H1 (cell line): ENCODE data around the gene ADGRL2. TPM values are rescaled to one million over a fixed set of nuclear protein-coding genes. Genes with fewer than 3 reads are reported as not detected.

Experiments
- CTCF ChIA-PET: fragments of 300-600 bp; sonication (Branson Sonifier 250); formaldehyde crosslinking; loops from one replicate; lab custom pipeline; 2021; ENCODE audit not compliant: partially characterized antibody; lab: Charles Lee
- POLR2A ChIA-PET: fragments of 300-600 bp; sonication (Branson Sonifier 250); formaldehyde crosslinking; loops from one replicate; lab custom pipeline; 2021; ENCODE audit warnings: inconsistent platforms; ENCODE audit not compliant: partially characterized antibody; lab: Charles Lee
- DNase-seq, 2 experiments: peaks; one replicate each; pipeline versions ENCODE4 v3.0.0 to v3.0.0-alpha.2; 2010 to 2022; ENCODE audit warnings: low spot score in 2 of 2, low read depth in 1 of 2, mixed read lengths in 1 of 2
- FAIRE-seq: peaks from 2 replicates; lab custom pipeline; 2011; peaks lifted over from hg19 to GRCh38; lab: Jason Lieb, UNC
- H2AFZ ChIP-seq: 2 replicates; pipeline ENCODE4 v1.8.1; 2012; ENCODE audit warnings: low read length, inconsistent platforms
- H2AK5ac ChIP-seq: 2 replicates; pipeline ENCODE4 v1.6.1; 2013; ENCODE audit warnings: low read depth, low read length
- H2BK120ac ChIP-seq: replicated peaks from 2 replicates; pipeline ENCODE3; 2013; ENCODE audit warnings: low read depth, low read length, inconsistent platforms
- H2BK12ac ChIP-seq: 2 replicates; pipeline ENCODE4 v1.6.1; 2013; ENCODE audit warnings: low read depth, low read length
- H2BK15ac ChIP-seq: 2 replicates; pipeline ENCODE4 v1.6.1; 2013; ENCODE audit warnings: low read length
- H2BK20ac ChIP-seq: 2 replicates; pipeline ENCODE4 v1.6.1; 2013; ENCODE audit warnings: low read length
- H2BK5ac ChIP-seq: 2 replicates; pipeline ENCODE4 v1.6.1; 2013; ENCODE audit warnings: low read depth, low read length
- H3K14ac ChIP-seq: 2 replicates; pipeline ENCODE4 v1.6.1; 2013; ENCODE audit warnings: inconsistent platforms; ENCODE audit not compliant: insufficient read length
- H3K18ac ChIP-seq: 2 replicates; pipeline ENCODE4 v1.6.1; 2013; ENCODE audit warnings: low read length; ENCODE audit errors: extremely low read depth
- H3K23ac ChIP-seq: 2 replicates; pipeline ENCODE4 v1.6.1; 2013; ENCODE audit warnings: inconsistent platforms; ENCODE audit not compliant: insufficient read length
- H3K23me2 ChIP-seq: 2 replicates; pipeline ENCODE4 v1.6.1; 2013; ENCODE audit warnings: low read depth, low read length
- H3K27ac ChIP-seq: 2 replicates; pipeline ENCODE4 v1.6.1; 2011; ENCODE audit warnings: low read depth, low read length, inconsistent platforms
- H3K27me3 ChIP-seq, 4 experiments: replicated peaks in 1 of 4; 1 replicate in 1 of 4; 2 replicates in 3 of 4; pipeline versions ENCODE4 v1.6.1 to v1.8.1; 2011 to 2013; ENCODE audit warnings: low read length in 3 of 4, mild to moderate bottlenecking in 3 of 4, inconsistent platforms in 2 of 4, mixed read lengths in 2 of 4, moderate library complexity in 1 of 4; ENCODE audit not compliant: control insufficient read depth in 3 of 4, insufficient read depth in 3 of 4; ENCODE audit errors: extremely low read depth in 1 of 4
- H3K36me3 ChIP-seq, 4 experiments: 2 replicates each; pipeline versions ENCODE4 v1.6.1 to v1.8.1; 2011 to 2013; ENCODE audit warnings: mild to moderate bottlenecking in 4 of 4, low read length in 3 of 4, moderate library complexity in 2 of 4, control low read depth in 1 of 4, inconsistent platforms in 1 of 4; ENCODE audit not compliant: insufficient read depth in 4 of 4, control insufficient read depth in 2 of 4
- H3K4ac ChIP-seq: replicated peaks from 2 replicates; pipeline ENCODE3; 2013; ENCODE audit warnings: low read length, low read depth, mixed read lengths, inconsistent platforms; ENCODE audit not compliant: insufficient read length
- H3K4me1 ChIP-seq, 4 experiments: replicated peaks in 1 of 4; 1 replicate in 1 of 4; 2 replicates in 3 of 4; pipeline versions ENCODE4 v1.6.1 to v1.8.1; 2011 to 2013; ENCODE audit warnings: low read length in 3 of 4, inconsistent platforms in 2 of 4, mixed read lengths in 1 of 4; ENCODE audit not compliant: insufficient read depth in 4 of 4, control insufficient read depth in 3 of 4
- H3K4me2 ChIP-seq, 2 experiments: 2 replicates each; pipeline versions ENCODE4 v1.6.1 to v1.8.1; 2011 to 2013; ENCODE audit warnings: low read depth in 2 of 2, low read length in 2 of 2, control low read depth in 1 of 2, inconsistent platforms in 1 of 2, mild to moderate bottlenecking in 1 of 2; ENCODE audit not compliant: insufficient read depth in 1 of 2
- H3K4me3 ChIP-seq, 4 experiments: fragments of 200-600, 300-600 bp in 1 of 4; sonication (generic), shearing (Covaris generic), sonication (Bioruptor Twin) in 1 of 4; 2 replicates each; pipeline versions ENCODE4 v1.5.1 to v1.8.1; 2011 to 2016; ENCODE audit warnings: low read length in 4 of 4, low read depth in 3 of 4, control low read depth in 2 of 4, inconsistent platforms in 2 of 4, mild to moderate bottlenecking in 2 of 4, mixed read lengths in 1 of 4, moderate library complexity in 1 of 4; ENCODE audit not compliant: insufficient read depth in 2 of 4; ENCODE audit errors: extremely low read depth in 1 of 4
- H3K56ac ChIP-seq: replicated peaks from 2 replicates; pipeline ENCODE3; 2013; ENCODE audit warnings: low read depth, mild to moderate bottlenecking, mixed read lengths, low read length, inconsistent platforms; ENCODE audit not compliant: insufficient read length
- H3K79me1 ChIP-seq: 2 replicates; pipeline ENCODE4 v1.6.1; 2013; ENCODE audit warnings: low read depth, low read length, control low read depth
- H3K79me2 ChIP-seq, 2 experiments: 2 replicates each; pipeline versions ENCODE4 v1.6.1 to v1.8.1; 2012 to 2013; ENCODE audit warnings: low read length in 2 of 2, mild to moderate bottlenecking in 2 of 2, inconsistent platforms in 1 of 2; ENCODE audit not compliant: insufficient read depth in 2 of 2, control insufficient read depth in 1 of 2
- H3K9ac ChIP-seq, 4 experiments: replicated peaks in 1 of 4; 1 replicate in 1 of 4; 2 replicates in 3 of 4; pipeline versions ENCODE4 v1.6.1 to v1.8.1; 2011 to 2013; ENCODE audit warnings: low read depth in 3 of 4, low read length in 3 of 4, control low read depth in 2 of 4, mild to moderate bottlenecking in 2 of 4, moderate library complexity in 2 of 4, inconsistent platforms in 1 of 4; ENCODE audit errors: extremely low read depth in 1 of 4
- H3K9me3 ChIP-seq, 2 experiments: 2 replicates each; pipeline versions ENCODE4 v1.6.1 to v1.8.1; 2012 to 2013; ENCODE audit warnings: mild to moderate bottlenecking in 2 of 2, moderate library complexity in 2 of 2, control low read depth in 1 of 2, inconsistent platforms in 1 of 2, low read depth in 1 of 2, low read length in 1 of 2, mixed read lengths in 1 of 2; ENCODE audit not compliant: insufficient read depth in 2 of 2
- H4K20me1 ChIP-seq, 2 experiments: replicated peaks in 1 of 2; 2 replicates each; pipeline versions ENCODE3 to v1.8.1; 2011 to 2013; ENCODE audit warnings: inconsistent platforms in 2 of 2, low read length in 2 of 2, mild to moderate bottlenecking in 1 of 2; ENCODE audit not compliant: insufficient read depth in 2 of 2, control insufficient read depth in 1 of 2
- H4K5ac ChIP-seq: 2 replicates; pipeline ENCODE4 v1.6.1; 2013; ENCODE audit warnings: low read length, low read depth, mixed read lengths, inconsistent platforms; ENCODE audit not compliant: insufficient read length
- H4K8ac ChIP-seq: 2 replicates; pipeline ENCODE4 v1.8.0; 2013; ENCODE audit warnings: mild to moderate bottlenecking, moderate library complexity, low read length, inconsistent platforms; ENCODE audit not compliant: insufficient read depth; ENCODE audit errors: extremely low read depth
- H4K91ac ChIP-seq: replicated peaks from 2 replicates; pipeline ENCODE3; 2013; ENCODE audit warnings: low read length, mixed read lengths, inconsistent platforms; ENCODE audit not compliant: insufficient read length
- EP300 ChIP-seq, 2 experiments: IDR thresholded peaks; 1 replicate in 1 of 2; 2 replicates in 1 of 2; pipeline ENCODE4 v1.6.1; 2011 to 2012; ENCODE audit warnings: low read depth in 2 of 2, low read length in 2 of 2, mild to moderate bottlenecking in 2 of 2, borderline replicate concordance in 1 of 2, inconsistent platforms in 1 of 2, moderate library complexity in 1 of 2
- KDM5A ChIP-seq: fragments of 200-600 bp; IDR thresholded peaks from 2 replicates; pipeline ENCODE4 v1.7.1; 2012; ENCODE audit warnings: mild to moderate bottlenecking, low read length, inconsistent platforms, mixed read lengths
- MAFK ChIP-seq: IDR thresholded peaks from 2 replicates; pipeline ENCODE4 v1.6.1; 2012; ENCODE audit warnings: low read depth, mild to moderate bottlenecking, improper control_type of control experiment, low read length
- MAX ChIP-seq: IDR thresholded peaks from 2 replicates; pipeline ENCODE4 v1.6.1; 2012; ENCODE audit warnings: inconsistent platforms
- RNF2 ChIP-seq: fragments of 200-900, 300-1000 bp; sonication (generic); IDR thresholded peaks from 2 replicates; pipeline ENCODE4 v1.7.1; 2016; ENCODE audit warnings: borderline replicate concordance, low read depth, mild to moderate bottlenecking, antibody characterized with exemption, low read length; ENCODE audit not compliant: poor library complexity, severe bottlenecking; ENCODE audit errors: missing control alignments
- SIX5 ChIP-seq: IDR thresholded peaks from 2 replicates; pipeline ENCODE4 v1.6.1; 2011; ENCODE audit warnings: mild to moderate bottlenecking, low read depth, low read length
- SP2 ChIP-seq: IDR thresholded peaks from 2 replicates; pipeline ENCODE4 v1.6.1; 2012; ENCODE audit warnings: mild to moderate bottlenecking, low read length, inconsistent platforms
- TEAD4 ChIP-seq: IDR thresholded peaks from 2 replicates; pipeline ENCODE4 v1.6.1; 2012; ENCODE audit warnings: low read depth, low read length, inconsistent platforms, mixed read lengths
- WGBS, 2 experiments: shearing (Covaris generic) in 1 of 2; methylation state at CpG; one replicate each; pipeline versions ENCODE4 v1.1.6 to v1.1.7; 2013 to 2015; ENCODE audit warnings: low lambda C conversion rate in 2 of 2, mixed read lengths in 2 of 2, inconsistent platforms in 1 of 2, low coverage in 1 of 2, missing lambda C conversion rate in 1 of 2; ENCODE audit not compliant: insufficient replicate concordance in 2 of 2, insufficient coverage in 1 of 2, insufficient read length in 1 of 2; ENCODE audit errors: extremely low coverage in 1 of 2, missing lambda C conversion rate in 1 of 2; 5-methylcytosine and 5-hydroxymethylcytosine counted together
- polyA plus RNA-seq, 7 experiments: library from polyadenylated mRNA; depleted of rRNA in 3 of 7; stranded (reverse) in 5 of 7; unstranded in 2 of 7; fragments of >200 nt in 5 of 7; fragments of 200-250 nt in 2 of 7; gene quantifications; 1 replicate in 5 of 7; 2 replicates in 1 of 7; 4 replicates in 1 of 7; pipeline versions ENCODE4 v1.2.1 to v1.2.3, GENCODE V29; 2011 to 2013; ENCODE audit warnings: missing spikeins in 2 of 7, mixed read lengths in 2 of 7
- total RNA-seq: library from RNA; stranded (reverse); fragmentation: NEBNext Ultra II Directional; extraction: Animal tissue kit (Norgen Biotek cat#: 25700); gene quantifications from 2 replicates; pipeline ENCODE4 v1.2.1, GENCODE V29; 2021

The ADGRL2 gene
- total and polyA plus RNA-seq, 2 of the 8 experiments (the other 6 are each of a cell fraction or from before 2014, with no cell fraction given), result 113 to 124 TPM

GRCh38 chr1:81936853-81937252 is 136.1 kb downstream of the ADGRL2 start:
- H3K79me2 ChIP-seq, result peaks cover 0 to 71% of the 10 kb centered on the region in 2 experiments; a peak in 2 of 4 replicates
- H3K4me3 ChIP-seq, result no peak overlapping the region
- no peak overlapping the region for H3K9ac ChIP-seq
- H3K36me3 ChIP-seq, result peaks cover 0 to 14% (median 5%) of the 10 kb centered on the region in 4 experiments; a peak in 4 of 8 replicates
- ChIA-PET POLR2A (no interaction called here), CTCF (no interaction called here)
- no peak overlapping the region for H4K5ac ChIP-seq
- H2BK12ac ChIP-seq, result no peak overlapping the region
- no peak overlapping the region for H2AK5ac ChIP-seq
- TF ChIP-seq KDM5A (no peak), RNF2 (no peak), TEAD4 (no peak), SP2 (no peak), EP300 (IDR thresholded peaks at IDR 0.05; ENCODE audit: borderline replicate concordance in 1 of 2, low read depth in 2 of 2, low read length in 2 of 2) (no peak), MAFK (no peak), MAX (no peak), SIX5 (no peak)
- H4K8ac ChIP-seq, result no peak overlapping the region
- H4K20me1 ChIP-seq, result no peaks in the 10 kb centered on the region
- no peak overlapping the region for H2AFZ ChIP-seq
- H4K91ac ChIP-seq, result no peak overlapping the region
- H3K14ac ChIP-seq, result no peak overlapping the region
- H2BK5ac ChIP-seq, result no peak overlapping the region
- no peak overlapping the region for H2BK120ac ChIP-seq
- H3K18ac ChIP-seq, result no peak overlapping the region
- H3K4me1 ChIP-seq, result no peaks in the 10 kb centered on the region
- no peak overlapping the region for H3K23ac ChIP-seq
- DNase-seq (no peak), FAIRE-seq (no peak)
- no peaks in the 10 kb centered on the region for H3K9me3 ChIP-seq
- no peak overlapping the region for H3K4ac ChIP-seq
- H3K4me2 ChIP-seq, result no peak overlapping the region
- H2BK20ac ChIP-seq, result no peak overlapping the region
- 81% methylated on average over 2 of the region's 2 CpGs; no CpG with 5 or more reads in 1 of the 2 experiments for WGBS, 2 experiments
- H3K23me2 ChIP-seq, result no peaks in the 10 kb centered on the region
- H3K27ac ChIP-seq, result no peak overlapping the region
- no peak overlapping the region for H2BK15ac ChIP-seq
- H3K79me1 ChIP-seq, result no peaks in the 10 kb centered on the region
- no peak overlapping the region for H3K56ac ChIP-seq
- no peaks in the 10 kb centered on the region for H3K27me3 ChIP-seq
